ENCODE data around the gene NLGN4X. TPM values are rescaled to one million over a fixed set of nuclear protein-coding genes. Genes with fewer than 3 reads are reported as not detected.

Gene NLGN4X
- total and polyA plus RNA-seq, 9 donors: 14.7 to 52.8 (median 45.2) TPM

- 57 to 66% (median 66%) methylated on average over 5 of the region's 5 CpGs for WGBS, 3 donors
- TF ChIP-seq EP300 (IDR thresholded peaks at IDR 0.05) (no peak), CTCF (IDR thresholded peaks at IDR 0.05) (no peak), POLR2A (IDR thresholded peaks at IDR 0.05) (no peak)
- H3K9me3 ChIP-seq: no peaks in the 10 kb centered on the region
- DNase-seq: no peak
- intact Hi-C loops (cut with DNase I): no loop called here
- H3K27ac ChIP-seq: no peak overlapping the region
- no peak overlapping the region for H3K4me3 ChIP-seq
- no peaks in the 10 kb centered on the region for H3K36me3 ChIP-seq
- H3K27me3 ChIP-seq: no peaks in the 10 kb centered on the region
- no peaks in the 10 kb centered on the region for H3K4me1 ChIP-seq (ENCODE audit: insufficient read depth)
These were observed 156.9 kb downstream of the NLGN4X start for GRCh38 chrX:6071731-6072130.

GRCh38 chrX:6067600-6067999, 161.1 kb downstream of the NLGN4X start:
- WGBS, 3 donors: 78% methylated on average over 1 of the region's 1 CpG
- DNase-seq: no peak
- intact Hi-C loops (cut with DNase I): no loop called here
- H3K36me3 ChIP-seq: no peaks in the 10 kb centered on the region
- H3K9me3 ChIP-seq: no peaks in the 10 kb centered on the region
- no peak for TF ChIP-seq CTCF (IDR thresholded peaks at IDR 0.05)
- TF ChIP-seq EP300 (IDR thresholded peaks at IDR 0.05): no peak
- TF ChIP-seq POLR2A (IDR thresholded peaks at IDR 0.05): no peak
- no peaks in the 10 kb centered on the region for H3K27me3 ChIP-seq
- no peak overlapping the region for H3K27ac ChIP-seq
- no peak overlapping the region for H3K4me3 ChIP-seq
- no peaks in the 10 kb centered on the region for H3K4me1 ChIP-seq (ENCODE audit: insufficient read depth)

- intact Hi-C loops (cut with DNase I): no loop called here
- Histone ChIP-seq H3K27ac (no peak overlapping the region), H3K9me3 (no peaks in the 10 kb centered on the region), H3K36me3 (no peaks in the 10 kb centered on the region), H3K27me3 (no peaks in the 10 kb centered on the region), H3K4me1 (ENCODE audit: insufficient read depth) (no peaks in the 10 kb centered on the region), H3K4me3 (no peak overlapping the region)
- DNase-seq: no peak
- 60 to 70% (median 67%) methylated on average over 6 of the region's 6 CpGs for WGBS, 3 donors
- TF ChIP-seq EP300 (IDR thresholded peaks at IDR 0.05): no peak
- TF ChIP-seq POLR2A (IDR thresholded peaks at IDR 0.05): no peak
- TF ChIP-seq CTCF (IDR thresholded peaks at IDR 0.05): no peak
These were observed 175.5 kb downstream of the NLGN4X start for GRCh38 chrX:6053141-6053540.

- no peak for DNase-seq
- intact Hi-C loops (cut with DNase I): no loop called here
- Histone ChIP-seq H3K27me3 (no peaks in the 10 kb centered on the region), H3K9me3 (no peaks in the 10 kb centered on the region), H3K4me1 (ENCODE audit: insufficient read depth) (no peaks in the 10 kb centered on the region), H3K36me3 (no peaks in the 10 kb centered on the region), H3K4me3 (no peak overlapping the region), H3K27ac (no peak overlapping the region)
- 71 to 73% (median 72%) methylated on average over 8 of the region's 8 CpGs for WGBS, 3 donors
- TF ChIP-seq CTCF (IDR thresholded peaks at IDR 0.05): no peak
- no peak for TF ChIP-seq POLR2A (IDR thresholded peaks at IDR 0.05)
These were observed 176.4 kb downstream of the NLGN4X start for GRCh38 chrX:6052111-6052745.
